ENCODE data around the gene MCTP1.

The MCTP1 gene

GRCh38 chr5:95113489-95113888, 171.4 kb downstream of the MCTP1 start:
- Histone ChIP-seq H3K4me3 (replicated peaks; ENCODE audit: insufficient read depth, low read length) (no peak overlapping the region), H3K27ac (replicated peaks) (no peak overlapping the region), H3K27me3 (ENCODE audit: insufficient read depth, poor library complexity, severe bottlenecking) (no peaks in the 10 kb centered on the region)
- DNase-seq (ENCODE audit: low read depth in 1 of 2, low spot score in 1 of 2), result peak in 1 of 2 experiments; percentile 1
- TF ChIP-seq REST (IDR thresholded peaks at IDR 0.05; ENCODE audit: insufficient replicate concordance, low read depth), result no peak
- peak; percentile 23; the same call in 1 of the 2 replicates for TF ChIP-seq SPI1 (IDR thresholded peaks at IDR 0.05; ENCODE audit: borderline replicate concordance, low read depth)

- Histone ChIP-seq H3K27ac (replicated peaks) (no peak overlapping the region), H3K27me3 (ENCODE audit: insufficient read depth, poor library complexity, severe bottlenecking) (no peaks in the 10 kb centered on the region), H3K4me3 (replicated peaks; ENCODE audit: insufficient read depth, low read length) (no peak overlapping the region)
- TF ChIP-seq SPI1 (IDR thresholded peaks at IDR 0.05; ENCODE audit: borderline replicate concordance, low read depth) (no peak), GABPA (IDR thresholded peaks at IDR 0.05; ENCODE audit: low read depth) (no peak), REST (IDR thresholded peaks at IDR 0.05; ENCODE audit: insufficient replicate concordance, low read depth) (no peak), CTCF (IDR thresholded peaks at IDR 0.05; ENCODE audit: insufficient read depth, low read length) (no peak), POLR2AphosphoS5 (IDR thresholded peaks at IDR 0.05; ENCODE audit: low read depth) (no peak)
- no peak for DNase-seq (ENCODE audit: low read depth in 1 of 2, low spot score in 1 of 2)
Measured at GRCh38 chr5:95111141-95111540, 173.8 kb downstream of the MCTP1 start.

- DNase-seq (ENCODE audit: low read depth in 1 of 2, low spot score in 1 of 2), result peak in 1 of 2 experiments; percentile 19
- no peak overlapping the region for H3K27ac ChIP-seq (replicated peaks)
- no peaks in the 10 kb centered on the region for H3K27me3 ChIP-seq (ENCODE audit: insufficient read depth, poor library complexity, severe bottlenecking)
- TF ChIP-seq GABPA (IDR thresholded peaks at IDR 0.05; ENCODE audit: low read depth) (no peak), SPI1 (IDR thresholded peaks at IDR 0.05; ENCODE audit: borderline replicate concordance, low read depth) (peak; percentile 51; the same call in 1 of the 2 replicates), CTCF (IDR thresholded peaks at IDR 0.05; ENCODE audit: insufficient read depth, low read length) (no peak), POLR2AphosphoS5 (IDR thresholded peaks at IDR 0.05; ENCODE audit: low read depth) (no peak)
- no peak overlapping the region for H3K4me3 ChIP-seq (replicated peaks; ENCODE audit: insufficient read depth, low read length)
Measured at GRCh38 chr5:95110118-95110517, 174.8 kb downstream of the MCTP1 start.

- DNase-seq (ENCODE audit: low read depth in 1 of 2, low spot score in 1 of 2), result no peak
- TF ChIP-seq REST (IDR thresholded peaks at IDR 0.05; ENCODE audit: insufficient replicate concordance, low read depth), result no peak
- no peak for TF ChIP-seq SPI1 (IDR thresholded peaks at IDR 0.05; ENCODE audit: borderline replicate concordance, low read depth)
- TF ChIP-seq CTCF (IDR thresholded peaks at IDR 0.05; ENCODE audit: insufficient read depth, low read length), result no peak
- no peak for TF ChIP-seq GABPA (IDR thresholded peaks at IDR 0.05; ENCODE audit: low read depth)
- no peak for TF ChIP-seq POLR2AphosphoS5 (IDR thresholded peaks at IDR 0.05; ENCODE audit: low read depth)
- Histone ChIP-seq H3K27ac (replicated peaks) (no peak overlapping the region), H3K4me3 (replicated peaks; ENCODE audit: insufficient read depth, low read length) (no peak overlapping the region), H3K27me3 (ENCODE audit: insufficient read depth, poor library complexity, severe bottlenecking) (no peaks in the 10 kb centered on the region)
Measured at GRCh38 chr5:95107138-95107537, 177.8 kb downstream of the MCTP1 start.
